Endothelial cell of hepatic sinusoid (primary cell): ENCODE results near the gene SH3BP2.
"Not testable (repeated sequence)": the region's sequence is repeated elsewhere in the genome, so short reads cannot be mapped to it uniquely, and the experiment has no call there.

Source experiments
- in situ Hi-C: cut with HindIII; loops from 2 replicates; pipeline ENCODE4 v1.10.0; 2017; ENCODE audit warnings: low sequenced_read_pairs

The SH3BP2 gene

GRCh38 chr4:2762486-2763370 lies 30.2 kb upstream of the SH3BP2 start:
- in situ Hi-C loops: not testable (repeated sequence)

- in situ Hi-C loops: no loop called here
Observed at GRCh38 chr4:2763511-2763967, 29.3 kb upstream of the SH3BP2 start.

GRCh38 chr4:2765832-2766526 lies 26.9 kb upstream of the SH3BP2 start:
- in situ Hi-C loops: no loop called here

GRCh38 chr4:2767046-2767704 lies 25.7 kb upstream of the SH3BP2 start:
- in situ Hi-C loops: no loop called here

GRCh38 chr4:2767705-2768074 lies 25.2 kb upstream of the SH3BP2 start:
- in situ Hi-C loops: no loop called here

- in situ Hi-C loops: no loop called here
Observed at GRCh38 chr4:2768124-2768523, 24.8 kb upstream of the SH3BP2 start.

GRCh38 chr4:2768921-2769336 lies 24.0 kb upstream of the SH3BP2 start:
- in situ Hi-C loops: no loop called here

- in situ Hi-C loops: no loop called here
Observed at GRCh38 chr4:2771264-2771663, 21.6 kb upstream of the SH3BP2 start.

- in situ Hi-C loops: not testable (repeated sequence)
Observed at GRCh38 chr4:2780643-2781042, 12.2 kb upstream of the SH3BP2 start.

GRCh38 chr4:2781911-2782310 lies 11.0 kb upstream of the SH3BP2 start:
- in situ Hi-C loops: no loop called here

GRCh38 chr4:2783790-2784189 lies 9.1 kb upstream of the SH3BP2 start:
- in situ Hi-C loops: no loop called here

- in situ Hi-C loops: no loop called here
Observed at GRCh38 chr4:2785613-2786012, 7.3 kb upstream of the SH3BP2 start.

- in situ Hi-C loops: no loop called here
Observed at GRCh38 chr4:2786152-2786671, 6.7 kb upstream of the SH3BP2 start.

GRCh38 chr4:2786794-2787229 lies 6.1 kb upstream of the SH3BP2 start:
- in situ Hi-C loops: no loop called here

GRCh38 chr4:2787230-2788100 lies 5.4 kb upstream of the SH3BP2 start:
- in situ Hi-C loops: no loop called here

- in situ Hi-C loops: no loop called here
Observed at GRCh38 chr4:2788101-2788500, 4.8 kb upstream of the SH3BP2 start.

GRCh38 chr4:2788532-2789103 lies 4.3 kb upstream of the SH3BP2 start:
- in situ Hi-C loops: no loop called here

- in situ Hi-C loops: no loop called here
Observed at GRCh38 chr4:2789351-2789750, 3.5 kb upstream of the SH3BP2 start.

GRCh38 chr4:2789793-2790582 lies 2.9 kb upstream of the SH3BP2 start:
- in situ Hi-C loops: no loop called here
